NCI-H2081 (cell line): ENCODE results near the gene ZRANB2.

ENCODE experiments used
- DNase-seq, 2 experiments: peaks; one replicate each; lab custom pipeline; 2025; lab: John Stamatoyannopoulos, UW

The ZRANB2 gene

GRCh38 chr1:71068325-71069240, 12.3 kb downstream of the ZRANB2 start:
- no peak for DNase-seq

- DNase-seq = no peak
Observed at GRCh38 chr1:71054791-71055190, 26.0 kb downstream of the ZRANB2 start.

- no peak for DNase-seq
Observed at GRCh38 chr1:71054281-71054731, 26.5 kb downstream of the ZRANB2 start.

GRCh38 chr1:71053758-71054157, 27.1 kb downstream of the ZRANB2 start:
- DNase-seq = no peak

GRCh38 chr1:71053146-71053545, 27.7 kb downstream of the ZRANB2 start:
- no peak for DNase-seq

GRCh38 chr1:71049951-71050598, 30.8 kb downstream of the ZRANB2 start:
- DNase-seq = peak; percentile 70 to 83

- DNase-seq = peak; percentile 38 to 55
Observed at GRCh38 chr1:71047635-71048607, 32.9 kb downstream of the ZRANB2 start, which contains the start of gene PTGER3. Gene PTGER3 (minus strand): TSS chr1:71047816. CDS start chr1:71047577, 239 bp downstream.

- no peak for DNase-seq
Observed at GRCh38 chr1:71046891-71047634, 33.8 kb downstream of the ZRANB2 start.

- no peak for DNase-seq
Observed at GRCh38 chr1:71045463-71046028, 35.3 kb downstream of the ZRANB2 start.

GRCh38 chr1:71044833-71045232, 36.0 kb downstream of the ZRANB2 start:
- DNase-seq = no peak

- no peak for DNase-seq
Observed at GRCh38 chr1:71043065-71043464, 37.8 kb downstream of the ZRANB2 start.

- DNase-seq = no peak
Observed at GRCh38 chr1:71041806-71042205, 39.0 kb downstream of the ZRANB2 start.

GRCh38 chr1:71039661-71040262, 41.1 kb downstream of the ZRANB2 start:
- DNase-seq = no peak

- DNase-seq = no peak
Observed at GRCh38 chr1:71038942-71039341, 41.9 kb downstream of the ZRANB2 start.

GRCh38 chr1:71037829-71038620, 42.8 kb downstream of the ZRANB2 start:
- no peak for DNase-seq

GRCh38 chr1:71037066-71037465, 43.8 kb downstream of the ZRANB2 start:
- DNase-seq = no peak

- no peak for DNase-seq
Observed at GRCh38 chr1:71033136-71033535, 47.7 kb downstream of the ZRANB2 start.

GRCh38 chr1:71031426-71031825, 49.4 kb downstream of the ZRANB2 start:
- DNase-seq = no peak

- DNase-seq = no peak
Observed at GRCh38 chr1:71030026-71030425, 50.8 kb downstream of the ZRANB2 start.

- no peak for DNase-seq
Observed at GRCh38 chr1:71028981-71029380, 51.9 kb downstream of the ZRANB2 start.
